Stimulated activated CD8-positive, alpha-beta memory T cell treated with anti-CD3 and anti-CD28 coated beads, Interleukin-7, amount 100 ng/mL, for 24 hours (primary cell): Measurements from ENCODE around the gene ASPSCR1.

ENCODE experiments used
- DNase-seq: peaks from one replicate; pipeline ENCODE4 v3.0.0-alpha.2; 2020; ENCODE audit warnings: low read depth

The ASPSCR1 gene

DNA sequence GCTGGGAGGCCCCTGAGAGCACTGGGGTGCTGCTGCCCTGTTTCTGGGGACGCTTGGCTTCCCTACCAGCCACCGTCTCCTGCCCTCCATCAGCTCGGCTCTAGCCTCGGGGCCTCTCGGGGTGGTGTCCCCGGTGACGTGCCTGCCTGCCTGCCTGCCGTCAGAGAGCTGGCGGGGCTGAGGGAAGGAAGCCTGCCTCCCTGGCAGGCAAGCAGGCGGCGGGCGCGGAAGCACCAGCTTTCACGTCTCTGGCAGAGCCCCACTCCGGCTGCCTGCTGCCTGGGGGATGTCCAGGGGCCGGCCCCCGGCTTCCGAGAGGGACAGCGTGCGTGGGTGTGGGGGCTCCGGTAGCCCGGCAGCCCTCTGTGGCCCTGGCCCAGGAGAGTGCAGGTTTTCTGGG lies 35.9 kb downstream of the ASPSCR1 start:
- DNase-seq: no peak

DNA sequence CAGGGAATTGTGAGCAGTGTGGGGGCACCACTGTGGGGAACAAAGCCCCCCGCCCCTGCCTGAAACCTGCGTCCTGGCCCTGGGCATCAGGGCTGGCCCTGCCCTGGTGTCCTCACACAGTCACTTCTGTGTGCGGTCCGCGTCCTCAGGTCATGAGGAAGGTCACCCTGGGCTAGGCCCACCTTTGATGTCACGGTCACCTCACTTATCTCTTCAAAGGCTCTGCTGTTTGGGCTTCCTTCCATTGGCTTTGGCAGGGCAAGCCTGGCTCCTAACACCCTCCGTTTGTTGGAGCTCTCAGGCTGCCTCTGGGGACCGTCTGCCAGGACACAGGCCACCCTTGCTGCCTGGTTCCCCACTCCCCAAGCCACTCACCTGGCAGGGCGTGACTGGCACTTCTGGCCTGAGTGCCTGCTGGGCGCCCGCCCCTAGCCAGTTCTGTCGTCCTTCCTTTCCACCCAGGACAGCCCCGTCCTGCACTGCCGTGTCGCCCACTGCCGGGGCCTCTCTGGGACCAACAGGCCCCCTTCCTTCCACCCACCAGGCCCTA lies 36.4 kb downstream of the ASPSCR1 start:
- no peak for DNase-seq

DNA sequence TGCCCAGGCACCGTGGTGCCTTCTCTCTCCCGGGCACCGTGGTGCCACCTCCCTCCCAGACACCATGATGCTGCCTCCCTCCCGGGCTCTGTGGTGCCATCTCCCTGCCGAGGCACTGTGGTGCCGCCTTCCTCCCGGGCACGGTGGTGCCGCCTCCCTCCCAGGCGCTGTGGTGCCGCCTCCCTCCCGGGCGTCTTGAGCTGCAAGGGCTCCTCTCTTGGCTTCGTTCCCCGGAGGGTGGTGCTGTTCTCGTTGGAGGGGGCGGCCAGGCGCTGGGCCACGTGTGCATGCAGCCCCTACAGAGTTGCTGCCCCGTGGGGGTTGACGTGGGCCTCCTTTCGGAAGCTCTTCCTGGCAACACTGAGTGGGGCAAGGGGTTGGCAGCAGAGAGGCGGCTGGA lies 37.0 kb downstream of the ASPSCR1 start:
- no peak for DNase-seq

DNA sequence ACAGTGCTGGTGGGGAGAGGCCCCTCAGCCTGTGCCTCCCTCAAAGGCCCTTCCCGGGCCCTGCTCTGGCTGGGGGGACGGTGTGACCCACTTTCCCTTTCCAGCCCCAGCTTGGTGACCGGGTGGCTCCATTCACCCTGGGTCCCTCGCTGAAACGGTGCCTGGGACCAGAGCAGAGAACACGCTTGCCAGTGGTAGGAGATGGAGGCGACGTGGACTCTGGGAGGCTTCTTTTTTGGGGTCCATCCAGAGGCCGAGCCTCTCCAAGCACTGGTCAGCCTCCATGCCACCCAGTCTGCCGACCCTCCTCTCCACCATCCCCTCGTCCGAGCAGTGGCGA lies 37.5 kb downstream of the ASPSCR1 start:
- DNase-seq: no peak

DNA sequence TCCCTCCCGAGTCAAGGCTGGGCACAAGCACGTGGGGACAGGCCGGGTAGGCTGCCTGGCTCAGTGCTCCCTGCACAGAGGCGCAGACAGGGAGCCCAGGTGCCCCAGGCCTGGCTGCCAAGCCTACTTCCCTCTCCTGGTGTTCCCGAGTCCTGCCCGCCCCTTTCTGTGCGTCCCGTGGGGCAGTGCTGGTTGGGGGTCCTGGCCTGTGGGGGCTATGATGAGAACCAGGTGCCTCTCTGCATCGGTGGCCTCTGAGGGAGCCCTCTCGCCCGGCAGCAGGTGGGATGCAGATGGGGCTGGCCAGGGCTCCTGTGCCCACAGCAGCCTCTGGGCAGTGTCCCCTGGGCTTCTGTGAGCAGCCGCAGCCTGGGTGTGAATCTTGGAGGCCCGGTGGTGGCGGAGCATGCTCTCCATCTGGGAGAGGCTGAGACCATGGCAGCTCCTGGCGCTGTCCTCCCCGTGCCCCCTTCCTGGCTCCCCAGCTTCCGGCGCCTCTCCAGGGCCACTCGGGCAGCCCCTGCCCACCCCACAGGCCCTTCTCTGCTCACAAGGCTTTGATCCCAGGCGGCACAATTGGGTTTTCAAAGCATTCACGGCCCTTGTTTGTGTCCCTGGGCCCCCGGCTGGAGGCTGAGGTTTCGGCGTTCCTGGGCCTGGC lies 38.0 kb downstream of the ASPSCR1 start:
- no peak for DNase-seq

DNA sequence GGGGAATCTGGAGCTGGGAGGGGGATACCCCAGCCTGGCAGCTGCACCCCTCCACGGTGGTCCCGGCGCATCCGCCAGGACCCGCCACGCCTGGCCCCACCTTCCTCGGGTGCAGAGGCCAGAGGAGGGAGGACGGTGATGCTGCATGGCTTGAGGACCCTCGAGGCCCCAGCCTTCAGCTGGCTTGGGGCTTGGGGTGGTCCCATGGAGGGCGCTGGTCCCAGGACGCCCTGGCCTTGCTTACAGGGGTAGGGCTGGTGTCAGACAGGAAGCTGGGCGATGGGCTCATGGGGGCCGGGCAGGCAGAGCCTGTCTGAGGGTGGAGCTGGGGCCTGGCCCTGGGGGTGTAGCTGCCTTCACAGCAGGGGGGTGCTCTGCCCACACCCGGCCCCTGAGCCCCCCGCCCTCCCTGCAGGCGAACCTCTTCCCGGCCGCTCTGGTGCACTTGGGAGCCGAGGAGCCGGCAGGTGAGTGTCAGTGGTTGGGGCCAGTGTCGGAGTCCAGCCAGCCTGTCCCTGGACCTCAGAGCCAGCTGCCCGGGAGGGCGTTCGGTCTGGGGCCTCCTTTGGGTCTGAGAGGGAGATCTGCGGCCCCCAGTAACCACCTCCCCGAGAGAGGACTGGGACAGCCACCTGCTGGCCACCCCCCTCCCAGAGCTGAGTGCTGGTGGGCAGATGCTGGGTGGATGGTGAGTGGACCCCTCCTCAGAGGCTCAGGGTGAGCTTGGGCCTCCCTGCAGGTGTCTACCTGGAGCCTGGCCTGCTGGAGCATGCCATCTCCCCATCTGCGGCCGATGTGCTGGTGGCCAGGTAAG lies 38.8 kb downstream of the ASPSCR1 start:
- DNase-seq: no peak

DNA sequence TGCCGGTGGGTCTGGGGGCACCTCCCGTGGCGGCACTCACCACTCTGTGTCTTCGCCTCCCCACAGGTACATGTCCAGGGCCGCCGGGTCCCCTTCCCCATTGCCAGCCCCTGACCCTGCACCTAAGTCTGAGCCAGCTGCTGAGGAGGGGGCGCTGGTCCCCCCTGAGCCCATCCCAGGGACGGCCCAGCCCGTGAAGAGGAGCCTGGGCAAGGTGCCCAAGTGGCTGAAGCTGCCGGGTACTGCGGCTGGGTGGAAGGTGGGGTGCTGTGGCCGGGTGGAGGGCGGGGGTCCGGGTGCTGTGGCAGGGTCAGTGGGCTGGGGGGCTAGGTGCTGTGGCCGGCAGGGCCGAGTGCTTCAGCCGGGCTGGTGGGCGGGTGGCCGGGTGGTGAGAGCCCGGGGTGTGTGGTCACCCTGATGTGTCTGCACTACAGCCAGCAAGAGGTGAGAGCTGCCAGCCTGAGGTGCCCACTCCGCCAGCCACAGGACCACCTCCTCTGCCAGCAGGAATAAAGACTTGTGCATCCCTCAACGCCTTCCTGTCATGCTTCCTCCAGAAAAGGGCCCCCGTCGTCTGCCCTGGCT lies 39.5 kb downstream of the ASPSCR1 start:
- no peak for DNase-seq

DNA sequence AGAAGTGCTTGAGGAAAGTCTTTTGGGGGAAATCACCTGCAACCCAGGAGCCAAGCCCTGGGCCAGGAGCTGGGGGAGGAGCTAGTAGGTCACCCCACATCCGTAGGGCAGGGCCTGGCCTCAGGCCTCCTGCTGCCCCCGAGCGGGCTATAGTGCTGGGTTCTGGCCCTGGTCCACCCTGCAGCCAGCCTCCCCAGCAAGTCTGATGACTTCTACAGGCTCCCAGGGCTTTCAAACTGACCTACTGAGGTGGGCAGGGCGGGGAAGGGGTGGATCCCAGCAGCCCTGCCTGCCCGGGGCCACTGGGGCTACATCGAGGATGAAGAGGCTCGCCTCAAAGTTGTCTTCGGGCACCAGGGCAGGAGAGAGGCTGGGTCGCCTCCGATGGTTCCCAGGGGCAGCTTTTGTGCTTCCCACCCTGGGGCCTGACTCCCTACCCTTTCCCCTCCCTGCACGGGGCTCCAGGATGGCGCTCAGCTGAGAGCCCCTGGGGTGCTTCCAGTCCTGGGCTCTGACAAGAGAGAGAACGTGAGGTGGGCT lies 40.3 kb downstream of the ASPSCR1 start:
- no peak for DNase-seq

DNA sequence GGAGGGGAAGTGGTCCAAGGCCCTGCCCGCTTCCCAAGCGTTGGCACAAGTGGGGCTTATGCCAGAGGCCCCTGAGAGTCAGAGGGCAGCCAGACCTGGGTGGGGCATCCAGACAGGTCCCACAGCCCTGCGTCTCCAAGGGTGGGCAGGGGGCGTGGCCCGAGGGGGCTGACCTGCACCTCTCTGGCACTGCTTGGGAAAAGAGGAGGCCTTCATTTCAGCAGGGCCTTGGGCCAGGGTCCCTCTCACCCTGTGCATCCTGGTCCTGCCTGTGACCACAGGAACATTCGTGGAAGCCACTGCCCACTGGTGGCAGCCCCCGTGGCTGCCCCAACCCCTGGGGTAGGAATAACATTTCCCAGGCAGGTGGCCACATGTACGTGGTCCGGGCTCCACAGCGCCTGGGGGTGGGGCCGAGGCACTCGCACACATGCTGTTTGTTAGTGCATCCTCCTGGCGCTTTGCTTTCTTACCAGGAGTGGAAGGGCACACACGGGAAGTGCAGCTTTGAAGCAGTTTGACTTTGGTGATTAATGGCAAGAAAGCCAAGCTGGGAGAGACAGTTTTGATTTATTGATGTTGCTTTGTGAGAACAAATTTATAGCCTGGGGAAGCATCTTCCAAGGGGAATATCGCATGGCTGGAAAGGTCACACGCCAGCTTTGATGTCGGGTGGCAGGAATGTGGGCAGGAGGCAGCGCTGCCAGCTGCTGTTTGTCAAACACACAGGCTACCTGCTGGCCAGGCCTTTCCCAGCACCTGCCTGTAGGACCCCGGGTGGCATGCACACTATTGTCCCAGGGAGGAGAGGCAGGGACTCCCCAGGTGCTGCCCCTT lies 40.9 kb downstream of the ASPSCR1 start:
- DNase-seq: no peak

DNA sequence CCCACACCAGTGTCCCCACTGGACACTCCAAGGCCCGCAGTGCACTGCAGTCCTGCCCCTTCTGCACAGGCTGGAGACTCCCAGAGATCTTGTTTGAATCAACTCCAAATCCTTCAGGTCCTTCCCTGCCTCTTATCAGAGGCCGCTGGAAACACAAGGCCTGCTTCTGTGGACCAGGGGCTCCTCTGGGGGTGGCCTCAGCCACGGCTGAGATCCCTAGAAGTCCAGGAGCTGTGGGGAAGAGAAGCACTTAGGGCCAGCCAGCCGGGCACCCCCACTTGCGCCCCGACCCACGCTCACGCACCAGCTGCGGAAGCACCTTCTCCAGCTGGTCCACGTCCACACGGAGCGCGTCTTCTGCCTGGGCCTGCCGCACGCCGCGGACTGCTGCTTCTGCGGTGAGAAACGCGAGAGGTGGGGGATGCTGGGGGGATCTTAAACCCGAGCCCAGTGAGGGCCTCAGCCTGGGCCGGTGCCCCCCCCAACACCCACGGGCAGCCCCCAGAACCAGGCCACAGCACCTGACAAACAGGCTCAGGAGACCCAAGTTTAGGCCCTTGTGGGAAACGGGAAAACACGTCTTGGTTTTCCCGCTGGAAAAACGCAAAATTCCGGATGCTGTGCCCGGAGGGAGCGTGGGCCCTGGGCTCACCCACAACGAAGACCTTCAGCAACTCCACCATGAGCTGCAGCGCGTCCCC lies 41.7 kb downstream of the ASPSCR1 start:
- DNase-seq: no peak

DNA sequence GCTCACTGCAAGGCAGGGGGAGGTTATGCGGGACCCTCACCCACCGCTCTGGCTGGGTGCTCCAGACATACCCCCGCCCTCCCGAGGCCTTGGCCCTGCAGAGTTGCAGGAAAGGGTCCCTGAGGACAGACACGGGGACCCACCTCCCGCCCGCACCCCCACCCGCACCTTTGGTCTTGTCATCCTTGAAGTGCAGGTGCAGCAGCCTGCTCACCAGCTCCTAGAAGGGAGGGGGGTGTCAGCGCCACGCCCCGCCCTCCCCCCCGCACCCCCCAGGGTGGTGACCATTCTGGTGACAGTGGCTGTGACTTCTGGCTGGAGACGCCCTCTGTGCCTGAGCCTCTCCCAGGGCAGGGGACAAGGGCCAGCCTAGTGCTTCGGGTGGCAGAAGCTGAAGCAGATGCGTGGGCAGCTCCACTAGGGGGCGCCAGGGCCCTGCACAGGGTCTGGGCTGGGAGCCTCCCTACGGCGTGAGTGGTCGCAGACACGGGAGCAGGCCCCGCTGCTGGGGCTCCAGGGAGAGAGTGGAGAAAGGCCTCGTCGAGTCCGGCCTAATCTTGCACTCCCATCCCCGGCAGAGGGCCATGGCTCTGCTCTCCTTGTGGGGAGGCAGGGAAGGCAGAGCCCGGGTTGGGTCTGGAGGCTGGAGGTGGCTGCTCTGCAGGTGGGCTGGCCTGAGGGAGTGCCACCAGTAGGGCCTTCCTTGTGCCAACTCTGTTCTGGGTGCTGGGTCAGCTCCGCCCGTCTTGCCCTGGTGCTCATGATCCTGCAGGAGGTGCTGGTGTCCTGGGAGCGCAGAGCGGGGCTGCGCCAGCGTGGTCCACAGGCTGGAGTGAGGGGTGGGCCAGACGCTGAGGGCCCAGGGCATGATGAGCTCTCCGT lies 42.5 kb downstream of the ASPSCR1 start:
- DNase-seq: peak; percentile 37

DNA sequence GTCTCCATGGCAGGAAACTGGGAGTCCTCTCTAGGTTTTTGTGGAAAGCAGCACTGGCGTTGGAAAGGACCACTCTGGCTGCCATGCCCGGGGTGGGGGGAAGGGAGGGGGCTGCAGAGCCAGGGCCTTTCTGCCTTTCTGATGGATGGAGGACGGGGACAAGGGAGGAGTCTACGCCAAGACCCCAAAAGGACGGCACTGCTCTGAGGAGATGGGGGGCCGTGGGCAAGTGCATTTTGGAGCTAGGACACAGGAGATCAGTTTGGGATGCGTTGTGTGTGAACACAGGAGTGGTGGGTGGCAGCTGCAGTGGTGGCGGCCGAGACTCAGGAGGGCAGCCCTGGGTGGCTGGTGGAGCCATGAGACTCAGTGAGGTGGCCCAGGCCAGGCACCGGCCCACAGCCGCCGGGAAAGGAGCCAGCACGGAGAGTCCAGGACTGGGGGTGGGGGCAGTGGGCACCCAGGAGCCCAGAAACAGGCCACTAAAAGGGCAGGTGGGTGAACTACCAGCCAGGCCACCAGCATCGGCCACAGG lies 43.2 kb downstream of the ASPSCR1 start:
- no peak for DNase-seq

DNA sequence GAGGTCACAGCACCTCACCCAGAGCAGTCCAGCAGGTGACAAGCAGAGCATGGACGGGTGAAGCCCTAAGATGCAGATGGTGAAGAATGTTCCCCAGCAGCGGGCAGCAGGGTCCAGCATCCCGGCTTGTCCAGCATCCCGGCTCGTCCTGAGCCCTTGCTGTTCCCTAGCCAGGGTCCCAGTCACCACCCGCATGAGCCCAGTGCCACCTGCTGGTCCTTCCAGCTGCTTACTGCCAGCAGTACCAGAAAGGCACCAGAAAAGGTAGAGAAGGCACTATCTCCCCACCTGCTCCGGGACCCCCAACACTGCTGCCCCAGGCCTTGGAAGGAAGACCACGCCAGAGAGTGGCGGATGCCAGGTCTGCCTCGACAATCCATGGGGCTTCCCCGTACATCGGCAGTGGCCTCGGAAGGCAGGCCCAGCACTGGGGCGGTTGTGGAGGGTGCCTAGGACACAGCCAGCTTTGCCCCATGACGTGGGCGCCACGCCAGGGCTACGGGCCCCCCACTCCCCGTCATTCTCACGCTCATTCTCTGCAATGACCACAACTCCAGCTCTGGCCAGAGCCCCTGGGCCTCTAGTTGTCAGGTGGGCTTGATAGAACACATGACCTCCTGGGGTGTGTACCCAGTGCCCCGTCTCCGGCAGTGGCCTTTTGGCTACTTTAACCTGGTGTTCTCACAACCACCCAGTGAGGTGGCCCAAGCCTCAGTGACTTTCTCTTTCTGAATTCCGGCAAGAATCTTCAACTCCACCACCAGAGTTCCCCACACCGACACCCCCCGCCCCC lies 43.9 kb downstream of the ASPSCR1 start:
- DNase-seq: no peak

DNA sequence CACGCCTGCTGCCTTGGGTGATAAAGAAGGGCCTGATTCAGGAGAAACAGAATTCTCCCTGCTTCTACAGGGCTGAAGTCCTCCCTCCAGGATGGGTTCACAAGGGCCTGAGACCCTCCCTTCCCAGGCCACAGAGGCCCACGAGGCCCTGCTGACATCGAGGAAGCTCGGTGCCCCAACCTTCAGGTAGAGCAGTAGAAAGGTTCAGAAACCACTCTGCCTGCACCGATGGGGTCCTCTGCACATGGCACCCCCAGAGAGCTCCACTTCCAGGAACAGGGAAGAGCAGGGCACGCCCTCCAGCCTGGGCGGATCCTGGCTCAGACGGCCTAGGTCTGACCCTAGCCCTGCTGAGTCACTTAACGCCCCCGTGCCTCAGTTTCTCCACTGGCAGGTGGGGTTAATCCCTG lies 44.5 kb downstream of the ASPSCR1 start:
- no peak for DNase-seq

DNA sequence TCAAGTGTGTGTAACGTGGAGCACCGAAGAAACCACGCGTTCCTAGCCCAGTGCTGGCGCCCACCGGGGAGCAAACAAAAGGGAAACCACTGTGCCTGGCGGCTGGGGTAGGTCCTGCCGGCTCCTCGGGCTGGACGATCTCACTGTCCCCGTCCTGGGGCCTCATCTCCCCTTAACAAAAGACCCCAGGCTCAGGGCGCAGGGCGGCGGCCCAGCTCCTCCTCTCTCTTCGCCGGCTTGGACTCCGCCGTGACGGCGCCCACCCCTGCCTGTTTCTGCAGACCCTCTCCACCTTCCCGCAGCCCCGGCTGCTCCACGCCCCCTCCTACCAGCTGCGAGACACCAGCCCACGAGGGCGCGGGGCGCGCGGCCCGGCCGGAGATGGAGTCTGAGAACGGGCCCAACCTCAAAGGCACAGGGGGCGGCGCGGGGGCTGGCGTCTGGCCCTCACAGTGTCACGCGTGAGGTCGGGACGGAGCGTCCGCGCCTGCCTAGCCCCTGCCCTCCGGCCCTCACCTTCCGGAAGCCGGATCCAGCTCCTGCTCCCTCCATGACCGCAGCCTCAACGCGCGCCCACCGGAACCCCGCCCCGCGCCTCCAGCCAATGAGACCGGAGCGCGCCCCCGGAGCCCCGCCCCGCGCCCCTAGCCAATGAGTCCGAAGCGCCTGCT lies 45.0 kb downstream of the ASPSCR1 start, which contains the start of gene CENPX:
Gene CENPX (minus strand): TSS at position 569 of the 671 bp plus-strand sequence. CDS start 17 bp downstream, at position 552.
- DNase-seq: no peak

DNA sequence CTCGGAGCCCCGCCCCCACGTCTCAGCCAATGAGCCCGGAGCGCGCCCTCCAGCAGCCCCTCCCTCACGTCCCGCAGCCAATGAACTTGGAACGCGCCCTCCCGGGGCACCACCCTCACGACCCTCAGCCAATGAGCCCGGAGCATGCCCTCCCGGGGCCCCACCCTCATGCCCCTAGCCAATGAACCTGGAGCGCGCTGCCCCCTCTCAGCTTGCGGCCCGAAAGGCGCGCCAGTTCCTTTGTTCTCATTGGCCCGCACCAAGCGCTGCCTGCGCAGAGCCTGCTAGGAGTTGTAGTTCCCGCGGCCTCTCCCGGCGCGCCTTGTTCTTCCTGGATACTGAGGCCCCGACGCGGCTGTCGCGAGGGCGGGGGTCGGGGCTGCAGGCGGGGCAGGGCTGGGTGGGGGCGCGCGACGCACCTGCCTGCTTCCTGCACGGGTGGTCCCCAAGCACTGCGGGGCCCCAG lies 45.6 kb downstream of the ASPSCR1 start, which contains the start of gene LRRC45:
Gene LRRC45 (plus strand): TSS at position 325 of the 466 bp plus-strand sequence. CDS start 339 bp downstream, outside the sequence.
- peak; percentile 99 for DNase-seq

DNA sequence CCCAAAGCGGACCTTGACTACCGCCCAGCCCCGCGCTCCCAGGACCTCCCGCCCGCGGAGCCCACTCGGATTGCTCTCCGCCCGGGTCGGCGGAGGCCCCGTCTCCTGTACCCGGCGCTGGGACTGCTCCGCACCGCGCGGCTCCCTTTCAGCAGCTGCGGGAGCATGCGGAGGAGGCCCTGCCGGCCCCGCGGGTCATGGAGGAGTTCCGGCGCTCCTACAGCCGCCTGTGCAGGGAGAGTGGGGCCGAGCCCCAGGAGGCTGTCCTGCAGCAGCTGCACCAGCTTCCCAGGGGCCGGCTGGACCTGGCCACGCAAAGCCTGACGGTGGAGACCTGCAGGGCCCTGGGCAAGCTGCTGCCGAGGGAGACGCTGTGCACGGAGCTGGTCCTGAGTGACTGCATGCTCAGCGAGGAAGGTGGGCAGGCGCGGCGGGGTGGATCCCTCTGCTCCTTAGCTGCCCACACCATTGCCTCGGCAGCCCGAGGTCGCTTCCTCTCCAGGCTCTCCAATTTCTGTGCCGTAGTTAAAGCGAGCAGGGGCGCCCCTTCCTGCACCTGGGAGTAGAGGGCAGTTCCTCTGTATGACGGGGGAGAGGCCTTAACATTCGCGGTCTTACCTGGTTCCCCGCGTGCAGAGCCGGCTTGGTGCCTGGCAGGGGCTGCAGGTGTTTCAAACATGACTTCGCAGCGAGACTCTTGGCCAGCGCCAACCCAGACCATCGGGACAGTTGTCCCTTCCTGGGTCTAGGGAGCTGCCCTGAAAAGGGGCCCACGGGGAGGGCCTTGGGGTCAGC lies 46.2 kb downstream of the ASPSCR1 start:
- no peak for DNase-seq
